Epidermal melanocyte (primary cell): Measurements from ENCODE around the gene LONRF3.
A peak's percentile ranks its signal among the peaks of the same experiment; 100 is the strongest.

Experiments
- DNase-seq: peaks from one replicate; pipeline ENCODE4 v3.0.0; 2011; ENCODE audit warnings: low spot score; ENCODE audit not compliant: insufficient read length

Gene LONRF3

DNA sequence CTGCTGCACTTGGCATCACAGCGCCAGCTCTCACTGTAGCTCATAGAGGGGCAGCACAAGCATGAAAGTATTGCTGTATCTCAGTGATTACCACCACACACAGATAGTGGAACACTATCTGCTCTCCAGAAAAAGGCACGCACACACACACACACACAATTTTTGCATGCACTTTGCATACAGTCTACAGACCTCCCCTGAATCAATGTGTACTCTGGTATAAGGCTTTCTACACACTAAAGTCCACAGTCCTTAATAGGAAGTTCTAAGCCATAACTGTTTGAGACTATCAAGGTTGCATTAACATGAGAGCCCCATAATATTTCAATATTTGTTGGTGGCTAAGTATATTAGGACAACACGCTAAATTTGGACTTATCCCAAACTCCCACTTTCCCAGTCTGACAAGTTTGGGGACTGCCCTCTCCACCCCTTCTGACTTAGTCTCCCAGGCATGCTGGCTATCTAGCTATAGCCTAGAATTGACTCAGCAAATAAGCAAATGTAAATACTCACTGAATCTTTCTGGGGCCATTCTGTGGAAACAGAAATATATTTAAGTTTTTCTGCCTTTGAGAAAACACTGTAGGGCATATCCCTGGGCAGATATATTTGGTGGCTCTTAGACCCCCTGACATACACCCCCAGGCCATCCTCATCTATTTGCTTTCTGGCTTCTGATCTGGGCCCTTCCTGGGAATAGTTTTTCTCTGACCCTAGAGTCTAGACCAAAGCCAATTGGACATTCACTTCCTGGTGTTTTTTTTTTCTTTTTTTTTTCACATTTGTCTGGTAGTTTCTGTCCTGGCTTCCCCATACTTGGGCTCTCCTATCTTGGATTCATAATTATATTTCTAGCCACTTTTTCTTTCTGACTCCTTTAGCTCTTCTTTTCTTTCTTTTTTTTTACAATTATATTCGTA is 62.0 kb downstream of the LONRF3 start:
- DNase-seq = no peak

GRCh38 chrX:119040432-119040831 is 66.0 kb downstream of the LONRF3 start:
- DNase-seq = no peak

DNA sequence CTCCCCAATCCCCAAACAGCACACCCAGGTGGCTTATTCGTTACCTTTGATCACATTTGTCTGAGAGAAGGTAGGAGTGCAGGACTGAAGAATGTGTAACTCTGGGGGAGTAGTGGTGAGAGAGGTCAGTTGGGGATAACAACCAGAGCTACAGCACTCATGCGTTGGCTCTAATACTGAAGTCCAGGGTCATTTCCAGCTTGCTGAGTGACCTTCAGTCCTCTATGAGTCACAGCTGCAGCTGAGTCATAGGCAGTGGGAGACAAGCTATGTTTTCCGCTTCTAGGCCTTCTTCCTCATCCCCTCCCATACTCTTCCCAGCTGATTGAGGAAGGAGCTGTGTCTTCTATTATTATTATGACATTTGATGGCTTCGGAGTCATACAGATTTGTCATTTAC is 66.8 kb downstream of the LONRF3 start:
- DNase-seq = no peak

DNA sequence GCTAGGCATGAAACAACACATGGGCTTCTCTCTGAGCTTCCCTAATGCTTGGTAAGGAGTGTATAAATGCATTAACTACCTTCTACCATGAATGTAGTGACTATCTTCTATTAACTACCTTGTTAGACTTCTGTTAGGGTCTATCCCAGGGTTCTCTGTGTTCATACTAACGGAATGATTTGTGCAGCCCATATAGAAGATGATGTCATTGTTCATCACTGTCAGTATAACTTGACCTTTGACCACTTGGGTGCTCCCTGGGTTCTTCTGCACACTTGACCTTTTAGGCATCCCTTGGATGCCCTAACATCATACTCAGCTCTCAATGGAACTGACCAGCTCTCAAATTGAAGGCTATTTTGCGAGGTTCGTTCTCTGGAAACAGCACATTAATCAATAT is 67.6 kb downstream of the LONRF3 start:
- DNase-seq = no peak

GRCh38 chrX:119042996-119043395 is 68.6 kb downstream of the LONRF3 start:
- DNase-seq = no peak

DNA sequence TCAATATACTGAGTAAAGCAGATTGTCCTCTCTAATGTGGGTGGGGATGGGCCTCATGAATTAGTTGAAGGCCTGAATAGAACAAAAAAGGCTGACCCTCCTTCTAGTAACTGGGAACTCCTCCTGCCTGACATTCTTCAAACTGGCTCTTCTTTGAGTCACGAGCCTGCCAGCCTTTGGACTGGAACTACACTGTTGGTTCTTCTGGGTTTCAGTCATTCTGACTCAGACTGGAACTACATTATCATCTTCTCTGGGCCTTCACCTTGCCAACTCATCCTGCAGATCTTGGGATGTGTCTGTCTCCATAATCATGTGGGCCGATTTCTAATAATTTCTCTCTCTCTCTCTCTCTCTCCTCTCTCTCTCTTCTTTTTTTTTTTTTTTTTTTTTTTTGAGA is 71.5 kb downstream of the LONRF3 start:
- DNase-seq = no peak

DNA sequence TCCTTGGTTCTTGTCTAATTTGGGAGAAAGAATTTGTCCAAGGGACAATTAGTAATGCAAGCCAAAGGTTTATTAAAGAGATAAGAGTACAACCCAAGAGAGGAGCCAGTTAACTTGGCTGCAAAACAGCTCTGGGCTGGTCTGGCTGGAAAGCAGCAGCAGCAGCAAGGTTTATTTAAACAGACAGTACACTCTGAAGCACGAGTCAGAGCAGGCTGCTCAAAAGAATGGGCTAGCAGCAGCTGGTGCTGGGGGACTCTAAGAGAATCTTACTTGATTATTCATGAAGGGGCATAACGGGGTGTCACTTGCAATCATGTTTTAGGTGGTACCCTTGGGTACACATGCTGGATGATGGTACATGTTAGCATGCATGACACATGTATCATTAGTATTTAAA is 81.3 kb downstream of the LONRF3 start:
- DNase-seq = no peak

DNA sequence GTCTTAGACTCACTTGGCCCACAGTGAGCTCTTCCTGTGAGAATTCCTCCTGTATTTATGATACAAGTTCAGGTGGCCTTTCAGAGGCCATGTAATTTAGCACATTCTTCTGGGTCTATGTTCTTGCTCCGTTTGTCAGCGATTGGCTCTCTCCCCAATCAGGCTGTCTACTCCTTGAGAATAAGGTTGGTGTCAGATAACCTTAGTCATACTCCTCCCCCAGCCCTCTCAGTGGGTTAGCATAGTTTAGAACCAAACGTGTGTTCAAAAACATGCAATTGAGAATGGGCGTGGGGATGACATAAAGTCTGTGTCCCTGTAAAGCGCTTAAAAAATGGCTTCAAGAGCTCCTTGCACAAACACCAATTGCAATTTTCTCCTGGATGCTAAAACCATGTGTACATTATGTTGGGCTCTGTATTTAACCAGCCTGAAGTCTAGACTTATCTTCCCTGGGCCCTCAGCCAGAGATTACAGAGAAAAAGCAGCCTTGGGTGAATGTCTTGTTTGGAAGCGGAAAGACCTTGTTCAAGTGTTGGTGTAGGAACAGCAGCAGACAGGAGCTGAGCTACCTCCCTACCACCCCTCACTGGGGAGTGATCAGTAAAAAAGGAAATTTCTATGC is 88.4 kb downstream of the LONRF3 start:
- DNase-seq = no peak

DNA sequence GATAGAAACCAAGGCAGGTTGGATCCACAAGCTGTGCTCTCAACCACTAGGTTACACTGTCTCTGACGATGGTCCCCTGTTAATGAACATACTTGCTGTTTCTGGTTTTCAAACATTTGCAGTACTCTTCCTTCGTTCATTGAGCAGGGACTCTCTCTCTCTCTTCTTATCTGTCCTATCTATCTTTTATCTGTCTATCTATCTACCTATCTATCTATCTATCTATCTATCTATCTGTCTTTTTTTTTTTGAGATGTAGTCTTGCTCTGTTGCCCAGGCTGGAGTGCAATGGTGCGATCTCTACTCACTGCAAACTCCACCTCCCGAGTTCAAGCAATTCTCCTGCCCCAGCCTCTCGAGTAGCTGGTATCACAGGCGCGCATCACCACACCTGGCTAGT is 89.0 kb downstream of the LONRF3 start:
- no peak for DNase-seq

- peak; percentile 35 for DNase-seq
These were observed 92.8 kb downstream of the LONRF3 start for GRCh38 chrX:119067023-119067739.
